AG08395 (cell line): ENCODE data around the gene EPG5.

Source experiments
- DNase-seq: peaks from one replicate; pipeline ENCODE4 v3.0.0; 2012; ENCODE audit warnings: mixed read lengths, low spot score

EPG5 gene

DNA sequence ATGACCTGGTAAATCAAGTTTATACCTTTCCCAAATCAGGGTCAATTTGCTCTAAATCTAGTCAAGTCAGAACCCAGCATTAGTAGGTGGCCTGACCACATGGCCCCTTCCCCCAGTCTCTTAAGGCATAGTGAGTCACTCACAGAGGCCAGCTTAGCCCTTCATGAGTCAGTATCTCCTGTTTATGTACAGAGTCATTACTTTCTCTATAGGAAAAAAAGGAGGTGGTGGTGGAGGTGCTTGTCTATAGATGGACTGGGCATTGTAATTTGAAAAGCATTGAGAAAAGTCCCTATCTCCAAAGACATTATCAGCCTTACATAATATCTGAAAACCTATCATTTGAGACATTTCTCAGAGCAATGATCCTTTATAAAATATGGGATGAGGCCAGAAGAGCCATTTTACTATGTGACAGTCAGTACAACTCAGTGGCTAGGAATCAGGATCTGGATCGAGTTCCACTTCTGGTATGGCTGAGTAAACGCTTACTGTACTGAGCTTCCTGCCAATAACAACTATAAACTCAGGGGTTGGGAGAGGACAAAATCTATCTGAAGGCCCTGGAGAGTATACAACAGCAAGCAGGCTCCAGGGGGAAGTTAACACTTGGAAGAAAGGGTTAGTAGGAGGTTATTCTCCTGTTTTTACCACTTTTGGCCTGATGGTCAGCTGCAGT is 164.2 kb downstream of the EPG5 start:
- DNase-seq = peak; percentile 90

- DNase-seq = peak; percentile 13
These were observed 165.6 kb downstream of the EPG5 start for GRCh38 chr18:45801416-45802004.
